K562 (cell line): ENCODE measurements around the gene HOTAIR. TPM values are rescaled to one million over a fixed set of nuclear protein-coding genes. Genes with fewer than 3 reads are reported as not detected.
A peak's percentile ranks its signal among the peaks of the same experiment; 100 is the strongest.

Experiments
- ATAC-seq: fragments of 200-7000 bp; cut with Tn5 transposase; 3 replicates; pipeline ENCODE4 v1.9.1; 2020; ENCODE audit warnings: moderate library complexity
- BruUV-seq: library from RNA; stranded (reverse); fragments of 400-500 nt; replicated peaks from 2 replicates; lab custom pipeline; 2021; lab: Mats Ljungman, UMichigan
- CTCF ChIA-PET: fragments of 300-600 bp; formaldehyde crosslinking; extraction: SDS; loops from one replicate; lab custom pipeline; 2021; ENCODE audit warnings: low intra/inter-chr PET ratio; lab: Yijun Ruan, JAX
- POLR2A ChIA-PET: fragments of 300-600, 350-650 bp; sonication (Branson Sonifier 250); formaldehyde crosslinking; extraction: SDS; loops from one replicate; lab custom pipeline; 2021; ENCODE audit warnings: antibody characterized with exemption, inconsistent platforms; lab: Yijun Ruan, JAX
- DNase-seq, 4 experiments: peaks; one replicate each; pipeline versions ENCODE4 v3.0.0 to v3.0.0-alpha.2; 2011 to 2018; ENCODE audit warnings: low spot score in 3 of 4, mixed read lengths in 3 of 4; ENCODE audit errors: extremely low read depth in 1 of 4
- FAIRE-seq: peaks from 2 replicates; lab custom pipeline; 2011; peaks lifted over from hg19 to GRCh38; lab: Jason Lieb, UNC
- H2AFZ ChIP-seq: 2 replicates; pipeline ENCODE4 v1.6.0; 2011; ENCODE audit warnings: low read depth, low read length, control low read depth, inconsistent platforms
- H3K27ac ChIP-seq: fragments of 200-600 bp; 3 replicates; pipeline ENCODE4 v1.8.0; 2011; ENCODE audit warnings: low read depth, mild to moderate bottlenecking, control low read depth, inconsistent platforms, low read length, moderate library complexity, mixed read lengths; ENCODE audit errors: extremely low read depth
- H3K27me3 ChIP-seq, 2 experiments: fragments of 300-600 bp in 1 of 2; 2 replicates in 1 of 2; 3 replicates in 1 of 2; pipeline versions ENCODE4 v1.6.0 to v1.8.0; 2011; ENCODE audit warnings: inconsistent platforms in 2 of 2, low read length in 2 of 2, mild to moderate bottlenecking in 1 of 2, mixed read lengths in 1 of 2, moderate library complexity in 1 of 2; ENCODE audit not compliant: control insufficient read depth in 2 of 2, insufficient read depth in 2 of 2
- H3K36me3 ChIP-seq: fragments of 300-600 bp; 3 replicates; pipeline ENCODE4 v1.8.0; 2011; ENCODE audit warnings: mild to moderate bottlenecking, low read length, inconsistent platforms; ENCODE audit not compliant: control insufficient read depth, insufficient read depth
- H3K4me1 ChIP-seq, 2 experiments: fragments of 200-600 bp in 1 of 2; replicated peaks in 1 of 2; 2 replicates in 1 of 2; 3 replicates in 1 of 2; pipeline versions ENCODE4 v1.5.1 to v1.8.0; 2011; ENCODE audit warnings: inconsistent platforms in 2 of 2, low read length in 2 of 2, mild to moderate bottlenecking in 1 of 2, mixed read lengths in 1 of 2, moderate library complexity in 1 of 2; ENCODE audit not compliant: control insufficient read depth in 2 of 2, insufficient read depth in 2 of 2
- H3K4me2 ChIP-seq: 2 replicates; pipeline ENCODE4 v1.6.1; 2011; ENCODE audit warnings: low read length, control low read depth, inconsistent platforms, mixed read lengths; ENCODE audit not compliant: insufficient read depth
- H3K4me3 ChIP-seq: fragments of 200-600 bp; sonication (generic), shearing (Covaris generic); 2 replicates; pipeline ENCODE4 v1.5.1; 2016; ENCODE audit warnings: control low read depth, inconsistent platforms
- H3K79me2 ChIP-seq: fragments of 200-600 bp; 3 replicates; pipeline ENCODE4 v1.8.0; 2011; ENCODE audit warnings: low read length, inconsistent platforms; ENCODE audit not compliant: control insufficient read depth, insufficient read depth
- H3K9ac ChIP-seq, 2 experiments: 2 replicates each; pipeline versions ENCODE4 v1.6.0 to v1.6.1; 2011; ENCODE audit warnings: low read depth in 2 of 2, low read length in 2 of 2, control low read depth in 1 of 2, inconsistent platforms in 1 of 2, mild to moderate bottlenecking in 1 of 2, mixed read lengths in 1 of 2; ENCODE audit not compliant: insufficient read depth in 1 of 2
- H3K9me1 ChIP-seq: one replicate; pipeline ENCODE4 v1.6.0; 2011; ENCODE audit warnings: inconsistent platforms, mild to moderate bottlenecking, low read length, moderate library complexity; ENCODE audit not compliant: control insufficient read depth, insufficient read depth
- H3K9me3 ChIP-seq: replicated peaks from 2 replicates; pipeline ENCODE4 v1.5.1; 2011; ENCODE audit warnings: low read depth, low read length, inconsistent platforms; ENCODE audit not compliant: control insufficient read depth, insufficient read depth
- H4K20me1 ChIP-seq: replicated peaks from 2 replicates; pipeline ENCODE4 v1.6.1; 2011; ENCODE audit warnings: low read length, inconsistent platforms, mixed read lengths; ENCODE audit not compliant: control insufficient read depth, insufficient read depth
- EP400 ChIP-seq: fragments of 450-650 bp; IDR thresholded peaks from 2 replicates; pipeline ENCODE4 v1.6.1; 2017; ENCODE audit warnings: antibody characterized with exemption, mild to moderate bottlenecking, moderate library complexity
- IFI16 ChIP-seq: fragments of 250-450 bp; sonication (Bioruptor Pico); IDR thresholded peaks from 2 replicates; pipeline ENCODE4 v2.1.2; 2022; ENCODE audit warnings: mild to moderate bottlenecking, inconsistent platforms
- MEF2A ChIP-seq: IDR thresholded peaks from 2 replicates; pipeline ENCODE4 v1.6.1; 2011; ENCODE audit warnings: low read depth, mild to moderate bottlenecking, low read length, moderate library complexity; ENCODE audit not compliant: control insufficient read depth
- NFRKB ChIP-seq: fragments of 450-650 bp; IDR thresholded peaks from 2 replicates; pipeline ENCODE4 v1.6.1; 2016; ENCODE audit warnings: low read depth
- SAFB ChIP-seq: fragments of 200-400 bp; formaldehyde crosslinking; IDR thresholded peaks from 2 replicates; pipeline ENCODE4 v1.6.1; 2017; ENCODE audit warnings: low read depth, low read length, borderline replicate concordance
- SPI1 ChIP-seq: IDR thresholded peaks from 2 replicates; pipeline ENCODE4 v1.6.1; 2011; ENCODE audit warnings: low read depth, low read length, control low read depth, borderline replicate concordance
- SUPT5H ChIP-seq: fragments of 450-650 bp; IDR thresholded peaks from 2 replicates; pipeline ENCODE4 v1.6.1; 2016
- TFAM ChIP-seq: fragments of 250-450 bp; sonication (Bioruptor Pico); conservative IDR thresholded peaks from 2 replicates; pipeline ENCODE4 v1.5.0; 2021; ENCODE audit warnings: mild to moderate bottlenecking, moderate library complexity
- YY1 ChIP-seq, 3 experiments: IDR thresholded peaks; 2 replicates each; pipeline ENCODE4 v1.6.1; 2011; ENCODE audit warnings: low read length in 2 of 3, mild to moderate bottlenecking in 2 of 3, moderate library complexity in 2 of 3, borderline replicate concordance in 1 of 3, control low read depth in 1 of 3, low read depth in 1 of 3; ENCODE audit not compliant: insufficient read depth in 3 of 3, insufficient replicate concordance in 2 of 3, control insufficient read depth in 1 of 3, insufficient read length in 1 of 3; ENCODE audit errors: extremely low read depth in 1 of 3
- ZC3H4 ChIP-seq: sonication (generic); formaldehyde crosslinking; IDR thresholded peaks from 2 replicates; pipeline ENCODE4 v1.9.0; 2021; ENCODE audit warnings: missing genetic modification reagents, borderline replicate concordance
- ZNF184 ChIP-seq: sonication (generic); formaldehyde crosslinking; IDR thresholded peaks from 2 replicates; pipeline ENCODE4 v1.5.0; 2020; ENCODE audit warnings: missing genetic modification reagents
- ZNF77 ChIP-seq: fragments of 250-450 bp; sonication (Bioruptor Pico); IDR thresholded peaks from 2 replicates; pipeline ENCODE4 v1.5.0; 2020
- WGBS: fragments of 100-300 bp; shearing (Covaris generic); methylation state at CpG from one replicate; pipeline ENCODE4 v1.1.6; 2016; ENCODE audit warnings: low coverage, mixed read lengths; ENCODE audit not compliant: insufficient coverage; ENCODE audit errors: missing lambda C conversion rate; 5-methylcytosine and 5-hydroxymethylcytosine counted together
- in situ Hi-C: fragments of 300-500 bp; cut with MboI; formaldehyde crosslinking; loops from 4 replicates; pipeline ENCODE4 v1.15.0; 2018; ENCODE audit warnings: inconsistent platforms, mixed read lengths
- intact Hi-C: fragments of 100-400 bp; cut with micrococcal nuclease; formaldehyde crosslinking; loops from 2 replicates; pipeline ENCODE4 v1.14.2; 2022
- polyA plus RNA-seq, 8 experiments: library from polyadenylated mRNA; depleted of rRNA in 4 of 8; stranded (reverse) in 5 of 8; unstranded in 3 of 8; fragments of >200 nt; fragmentation: Nextera tagmentation in 2 of 8; fragmentation: Illumina TruSeq in 1 of 8; extraction: Ambion mirVana in 2 of 8; extraction: Trizol in 1 of 8; gene quantifications; 2 replicates each; pipeline versions ENCODE4 v1.2.1 to v1.2.3, GENCODE V29; 2011 to 2014; ENCODE audit warnings: inconsistent platforms in 1 of 8, missing spikeins in 1 of 8
- total RNA-seq, 7 experiments: library from RNA; depleted of rRNA in 6 of 7; stranded (reverse); fragments of >200 nt in 6 of 7; fragmentation: Illumina TruSeq in 2 of 7; extraction: Trizol in 2 of 7; gene quantifications; 2 replicates each; pipeline versions ENCODE4 v1.2.1 to v1.2.3, GENCODE V29; 2011 to 2021; ENCODE audit warnings: low replicate concordance in 1 of 7
- TF ChIP-seq, protein P1 (sequence below), 3 experiments: IDR thresholded peaks in 2 of 3; conservative IDR thresholded peaks in 1 of 3; 2 replicates each; pipeline ENCODE4 v1.5.1; 2011 to 2012; ENCODE audit warnings: low read length in 3 of 3, mild to moderate bottlenecking in 3 of 3, control low read depth in 2 of 3, improper control_type of control experiment in 1 of 3, inconsistent platforms in 1 of 3, low read depth in 1 of 3, mixed read lengths in 1 of 3, moderate library complexity in 1 of 3; ENCODE audit not compliant: insufficient read depth in 2 of 3
- TF ChIP-seq, protein P2 (sequence below): sonication (generic); formaldehyde crosslinking; IDR thresholded peaks from 2 replicates; pipeline ENCODE4 v1.8.0; 2022; ENCODE audit warnings: mild to moderate bottlenecking, missing genetic modification reagents
- TF ChIP-seq, protein P3 (sequence below), 2 experiments: fragments of 250-450 bp in 1 of 2; fragments of 450-650 bp in 1 of 2; sonication (Bioruptor Pico) in 1 of 2; IDR thresholded peaks; 2 replicates each; pipeline versions ENCODE4 v1.6.1 to v1.8.0; 2016 to 2021; ENCODE audit warnings: mild to moderate bottlenecking in 2 of 2, moderate library complexity in 2 of 2, missing compliant biosample characterization in 1 of 2, missing genetic modification characterization in 1 of 2

Gene HOTAIR
- total and polyA plus RNA-seq, 9 of the 15 experiments (the other 6 are each of a cell fraction or from before 2014, with no cell fraction given), result 0.04 TPM; not detected in 8

DNA sequence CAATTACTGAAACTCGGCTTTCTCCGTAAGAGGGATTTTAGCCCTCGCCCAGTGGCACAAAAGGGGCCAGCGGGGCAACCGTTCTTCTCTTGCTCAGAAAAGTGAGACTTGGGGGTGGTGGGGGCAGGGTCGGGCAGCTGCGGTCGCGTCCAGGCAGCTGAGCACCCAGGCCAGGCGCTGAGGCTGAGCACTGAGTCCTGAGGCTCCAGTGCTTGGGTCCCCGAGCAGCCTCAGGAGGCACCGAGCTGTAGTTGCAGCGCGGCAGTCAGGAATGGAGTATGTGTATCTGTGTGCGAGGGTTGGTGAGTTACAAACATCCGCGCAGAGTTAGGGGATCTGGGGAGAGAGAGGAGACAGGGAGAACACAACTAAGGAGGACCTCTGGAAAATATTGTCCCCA, 49.4 kb upstream of the HOTAIR start:
- WGBS, result 68% methylated on average over 16 of the region's 17 CpGs
- no peaks in the 10 kb centered on the region for H4K20me1 ChIP-seq
- DNase-seq (no peak), ATAC-seq (peak; percentile 18; the same call in 1 of the 3 replicates), FAIRE-seq (no peak)
- no peaks in the 10 kb centered on the region for H3K9me3 ChIP-seq
- no peak overlapping the region for H2AFZ ChIP-seq
- no peak overlapping the region for H3K27ac ChIP-seq
- intact Hi-C loops (no loop called here), in situ Hi-C loops (loop anchor here (10.0 kb wide), 1 partner anchor 171 kb away; no protein-coding TSS in a partner anchor)
- no peaks in the 10 kb centered on the region for H3K9me1 ChIP-seq
- ChIA-PET CTCF (no interaction called here), POLR2A (interaction anchor here (0.6 to 1.0 kb wide), 6 partner anchors 12 to 825 kb away, joined by 3 to 5 read pairs (median 3); no protein-coding TSS in a partner anchor)
- H3K4me2 ChIP-seq, result no peak overlapping the region
- H3K79me2 ChIP-seq, result no peaks in the 10 kb centered on the region; the same call in 1 of the 3 replicates
- no peak overlapping the region for H3K9ac ChIP-seq
- no TSS peak for BruUV-seq
- H3K27me3 ChIP-seq, result no peaks in the 10 kb centered on the region
- H3K4me3 ChIP-seq, result no peak overlapping the region
- no peaks in the 10 kb centered on the region for H3K36me3 ChIP-seq
- H3K4me1 ChIP-seq, result peaks cover 13 to 30% of the 10 kb centered on the region in 2 experiments
- TF ChIP-seq ZC3H4 (CRISPR knock-in tag), result no peak
- TF ChIP-seq SPI1, result no peak
- TF ChIP-seq YY1 (IDR thresholded peaks at IDR 0.05; ENCODE audit: borderline replicate concordance in 1 of 3, control insufficient read depth in 1 of 3, extremely low read depth in 1 of 3, insufficient read depth in 3 of 3, insufficient read length in 1 of 3, insufficient replicate concordance in 2 of 3, low read depth in 1 of 3, low read length in 2 of 3), result no peak
- TF ChIP-seq ZNF77, result no peak
- TF ChIP-seq EP400, result no peak
- TF ChIP-seq NFRKB, result no peak
- no peak for TF ChIP-seq TFAM (CRISPR knock-in tag)
- TF ChIP-seq SAFB, result no peak
- TF ChIP-seq, protein P1, sequence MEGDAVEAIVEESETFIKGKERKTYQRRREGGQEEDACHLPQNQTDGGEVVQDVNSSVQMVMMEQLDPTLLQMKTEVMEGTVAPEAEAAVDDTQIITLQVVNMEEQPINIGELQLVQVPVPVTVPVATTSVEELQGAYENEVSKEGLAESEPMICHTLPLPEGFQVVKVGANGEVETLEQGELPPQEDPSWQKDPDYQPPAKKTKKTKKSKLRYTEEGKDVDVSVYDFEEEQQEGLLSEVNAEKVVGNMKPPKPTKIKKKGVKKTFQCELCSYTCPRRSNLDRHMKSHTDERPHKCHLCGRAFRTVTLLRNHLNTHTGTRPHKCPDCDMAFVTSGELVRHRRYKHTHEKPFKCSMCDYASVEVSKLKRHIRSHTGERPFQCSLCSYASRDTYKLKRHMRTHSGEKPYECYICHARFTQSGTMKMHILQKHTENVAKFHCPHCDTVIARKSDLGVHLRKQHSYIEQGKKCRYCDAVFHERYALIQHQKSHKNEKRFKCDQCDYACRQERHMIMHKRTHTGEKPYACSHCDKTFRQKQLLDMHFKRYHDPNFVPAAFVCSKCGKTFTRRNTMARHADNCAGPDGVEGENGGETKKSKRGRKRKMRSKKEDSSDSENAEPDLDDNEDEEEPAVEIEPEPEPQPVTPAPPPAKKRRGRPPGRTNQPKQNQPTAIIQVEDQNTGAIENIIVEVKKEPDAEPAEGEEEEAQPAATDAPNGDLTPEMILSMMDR (IDR thresholded peaks at IDR 0.05 in 2 of 3, conservative IDR thresholded peaks at IDR 0.05 in 1 of 3; ENCODE audit: insufficient read depth in 2 of 3, low read depth in 1 of 3, low read length in 3 of 3), result no peak
- TF ChIP-seq IFI16 (CRISPR knock-in tag), result no peak
- TF ChIP-seq MEF2A, result no peak
- no peak for TF ChIP-seq SUPT5H
- no peak for TF ChIP-seq ZNF184 (CRISPR knock-in tag)
- TF ChIP-seq, protein P2, sequence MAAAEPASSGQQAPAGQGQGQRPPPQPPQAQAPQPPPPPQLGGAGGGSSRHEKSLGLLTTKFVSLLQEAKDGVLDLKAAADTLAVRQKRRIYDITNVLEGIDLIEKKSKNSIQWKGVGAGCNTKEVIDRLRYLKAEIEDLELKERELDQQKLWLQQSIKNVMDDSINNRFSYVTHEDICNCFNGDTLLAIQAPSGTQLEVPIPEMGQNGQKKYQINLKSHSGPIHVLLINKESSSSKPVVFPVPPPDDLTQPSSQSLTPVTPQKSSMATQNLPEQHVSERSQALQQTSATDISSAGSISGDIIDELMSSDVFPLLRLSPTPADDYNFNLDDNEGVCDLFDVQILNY (CRISPR knock-in tag), result no peak
- TF ChIP-seq, protein P3, sequence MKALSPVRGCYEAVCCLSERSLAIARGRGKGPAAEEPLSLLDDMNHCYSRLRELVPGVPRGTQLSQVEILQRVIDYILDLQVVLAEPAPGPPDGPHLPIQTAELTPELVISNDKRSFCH (CRISPR knock-in tag; IDR thresholded peaks at IDR 0.05), result no peak
- TF ChIP-seq, protein P3 (tag; IDR thresholded peaks at IDR 0.05), result no peak
